ENCODE data around the gene HAL. TPM values are rescaled to one million over a fixed set of nuclear protein-coding genes. Genes with fewer than 3 reads are reported as not detected.

HAL gene
- total and polyA plus RNA-seq, 12 donors: 0.07 to 0.93 (median 0.30) TPM; not detected in 4

GRCh38 chr12:95943330-95943842 lies 52.8 kb downstream of the HAL start, which contains the start of gene AMDHD1:
AMDHD1 (plus strand) TSS chr12:95943331; CDS start chr12:95943399, 68 bp downstream.
- intact Hi-C loops (cut with DNase I): no loop called here
- Histone ChIP-seq H3K27ac (peak within 1 kb of the TSS in 9 of 10 donors; percentile 46 to 87 (median 78)), H3K36me3 (no peaks in the 10 kb centered on the region), H3K9me3 (no peaks in the 10 kb centered on the region), H3K27me3 (peaks cover 0 to 6% (median 0%) of the 10 kb centered on the region in 7 donors), H3K4me3 (peak within 1 kb of the TSS; percentile 64 to 84 (median 72)), H3K4me1 (peaks cover 0 to 14% (median 10%) of the 10 kb centered on the region in 9 donors)
- DNase-seq: peak; percentile 30 to 66
- WGBS, 2 donors: 0 to 1% methylated on average over 38 of the region's 38 CpGs
- peak; percentile 55 to 91 (median 77) for ATAC-seq
- peak in 6 of 9 donors; percentile 22 to 55 (median 39) for TF ChIP-seq CTCF (IDR thresholded peaks at IDR 0.05)

DNA sequence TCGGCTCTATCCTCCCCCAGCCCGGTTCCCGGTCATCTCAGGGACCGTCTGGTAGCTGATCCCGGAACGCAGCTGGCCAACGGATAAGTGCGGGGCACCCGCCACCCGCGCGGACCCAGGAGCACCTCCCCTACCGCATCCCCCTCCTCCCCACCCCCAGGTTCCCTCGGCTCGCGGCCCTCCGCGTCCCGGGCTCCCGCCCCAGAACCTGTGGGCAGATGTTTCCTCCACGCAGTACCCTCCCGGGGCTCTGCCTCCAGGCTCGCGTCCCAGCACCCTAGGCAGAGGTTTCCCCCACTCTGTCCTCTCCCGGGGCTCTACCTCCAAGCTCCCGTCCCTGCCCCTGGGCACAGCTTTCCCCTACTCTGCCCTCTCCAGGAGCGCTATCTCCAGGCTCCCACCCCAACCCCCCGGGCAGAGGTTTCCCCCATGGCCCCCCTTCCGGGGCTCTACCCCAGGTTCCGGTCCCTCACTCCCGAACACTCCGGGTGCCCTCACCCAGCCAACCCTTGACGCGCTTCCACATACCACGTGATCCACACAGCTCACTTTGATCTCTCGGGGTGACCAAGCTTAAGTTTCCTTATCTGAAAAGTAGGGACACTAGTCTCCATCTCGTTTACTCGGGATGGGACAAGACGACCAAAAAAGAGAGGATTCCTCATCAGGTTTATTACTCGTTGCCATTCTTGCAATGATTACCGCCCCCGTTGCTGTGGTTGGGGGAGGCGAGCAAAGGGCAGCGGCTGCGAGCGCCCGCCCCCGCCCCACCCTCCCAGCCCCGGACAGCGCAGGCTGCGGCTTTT lies 53.4 kb downstream of the HAL start, which contains the start of gene CCDC38:
Gene CCDC38, minus strand, starts transcription at position 91 of the 806 bp plus-strand sequence. CDS start 6,105 bp downstream, outside the sequence.
- Histone ChIP-seq H3K36me3 (no peaks in the 10 kb centered on the region), H3K9me3 (no peaks in the 10 kb centered on the region), H3K4me1 (peaks cover 0 to 14% (median 10%) of the 10 kb centered on the region in 9 donors), H3K27ac (peak within 1 kb of the TSS in 9 of 10 donors; percentile 46 to 87 (median 78)), H3K4me3 (peak within 1 kb of the TSS; percentile 64 to 84 (median 72)), H3K27me3 (peaks cover 0 to 6% (median 0%) of the 10 kb centered on the region in 7 donors)
- no peak for TF ChIP-seq CTCF (IDR thresholded peaks at IDR 0.05)
- intact Hi-C loops (cut with DNase I): no loop called here
- 0 to 1% methylated on average over 47 to 51 of the region's 51 CpGs for WGBS, 2 donors
- DNase-seq (peak; percentile 72 to 76), ATAC-seq (peak; percentile 89 to 98 (median 97))

DNA sequence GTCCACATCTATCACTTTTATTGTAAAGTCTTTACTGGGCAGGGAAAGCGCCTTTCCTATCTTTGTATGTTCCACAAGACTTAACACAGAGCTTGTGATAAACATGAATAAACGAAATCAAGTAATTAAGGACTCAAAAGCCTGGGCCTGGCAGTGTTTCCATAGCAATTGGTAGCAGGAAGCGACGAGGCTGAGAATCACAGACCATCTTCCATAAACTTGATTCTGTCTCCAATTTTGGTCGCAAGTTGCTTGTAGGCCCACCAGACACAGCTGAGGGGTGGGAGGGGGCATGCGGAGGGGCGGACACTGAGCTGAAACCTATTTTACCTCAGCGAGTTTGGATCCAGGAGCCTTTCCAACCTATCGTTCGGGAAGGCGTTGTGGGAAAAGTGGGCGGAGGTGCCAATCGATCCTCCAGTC lies 54.0 kb downstream of the HAL start:
- ATAC-seq (no peak), DNase-seq (no peak)
- Histone ChIP-seq H3K4me1 (peaks cover 0 to 14% (median 10%) of the 10 kb centered on the region in 9 donors), H3K9me3 (no peaks in the 10 kb centered on the region), H3K27me3 (peaks cover 0 to 6% (median 0%) of the 10 kb centered on the region in 7 donors), H3K36me3 (no peaks in the 10 kb centered on the region), H3K27ac (peak overlapping the region in 9 of 10 donors; percentile 46 to 87 (median 78)), H3K4me3 (peak overlapping the region; percentile 64 to 84 (median 72))
- no peak for TF ChIP-seq CTCF (IDR thresholded peaks at IDR 0.05)
- 16 to 17% methylated on average over 13 of the region's 13 CpGs for WGBS, 2 donors
- intact Hi-C loops (cut with DNase I): no loop called here

- 80 to 85% methylated on average over 6 of the region's 6 CpGs for WGBS, 2 donors
- no peak overlapping the region for H3K4me3 ChIP-seq
- H3K4me1 ChIP-seq: peaks cover 0 to 14% (median 10%) of the 10 kb centered on the region in 9 donors
- H3K27me3 ChIP-seq: peaks cover 0 to 6% (median 0%) of the 10 kb centered on the region in 7 donors
- TF ChIP-seq CTCF (IDR thresholded peaks at IDR 0.05): no peak
- no peak for ATAC-seq
- H3K9me3 ChIP-seq: no peaks in the 10 kb centered on the region
- H3K36me3 ChIP-seq: no peaks in the 10 kb centered on the region
- H3K27ac ChIP-seq: no peak overlapping the region
- intact Hi-C loops (cut with DNase I): loop anchor here in 1 of 10 donors (1.0 kb wide), 1 partner anchor 83 kb away; no protein-coding TSS in a partner anchor
- DNase-seq: no peak
Observed at GRCh38 chr12:95940514-95940913, 55.6 kb downstream of the HAL start.
